ENCODE results near the gene LSAMP. TPM values are rescaled to one million over a fixed set of nuclear protein-coding genes. Genes with fewer than 3 reads are reported as not detected.
A peak's percentile ranks its signal among the peaks of the same experiment; 100 is the strongest.

The LSAMP gene
- total and polyA plus RNA-seq, 2 experiments from 2014 or later: 2.0 to 2.9 TPM

- Histone ChIP-seq H4K20me1 (replicated peaks; ENCODE audit: insufficient read depth) (no peaks in the 10 kb centered on the region), H3K36me3 (ENCODE audit: insufficient read depth) (no peaks in the 10 kb centered on the region), H3F3A (replicated peaks; ENCODE audit: low read depth) (no peaks in the 10 kb centered on the region), H3K27me3 (ENCODE audit: insufficient read depth) (no peaks in the 10 kb centered on the region), H3K79me2 (replicated peaks; ENCODE audit: insufficient read depth) (no peaks in the 10 kb centered on the region), H2AFZ (peak overlapping the region; percentile 92), H3K4me1 (ENCODE audit: insufficient read depth) (peaks cover 15% of the 10 kb centered on the region), H3K4me3 (peak overlapping the region; percentile 89), H3K27ac (ENCODE audit: low read depth) (no peak overlapping the region), H3K4me2 (peak overlapping the region; percentile 83), H3K9me2 (ENCODE audit: insufficient read depth) (no peaks in the 10 kb centered on the region; the same call in 1 of the 2 replicates)
- Mint-ChIP-seq H3K36me3 (ENCODE audit: low read depth) (no peaks in the 10 kb centered on the region), H3K4me3 (peak overlapping the region; percentile 80), H3K4me1 (peaks cover 9% of the 10 kb centered on the region), H3K27ac (no peak overlapping the region), H3K9me3 (no peaks in the 10 kb centered on the region), H3K27me3 (ENCODE audit: insufficient read depth, low read depth, poor library complexity) (peaks cover 5% of the 10 kb centered on the region)
- DNase-seq (ENCODE audit: low spot score): no peak
- ATAC-seq: no peak
- TF ChIP-seq POLR2AphosphoS5 (IDR thresholded peaks at IDR 0.05; ENCODE audit: low read depth) (no peak), JUNB (IDR thresholded peaks at IDR 0.05; ENCODE audit: unreplicated experiment) (no peak), ZNF462 (CRISPR knock-in tag; IDR thresholded peaks at IDR 0.05) (no peak), ETS1 (IDR thresholded peaks at IDR 0.05) (no peak), ZNF331 (CRISPR knock-in tag; IDR thresholded peaks at IDR 0.05; ENCODE audit: low read depth) (no peak)
These were observed 660.3 kb downstream of the LSAMP start for GRCh38 chr3:115784739-115785536.
